CD4-positive, alpha-beta T cell treated with Interleukin-4 for 1 hour (primary cell): ENCODE data around the gene NR5A2.

ENCODE experiments used
- DNase-seq, 2 donors: peaks; one replicate each; pipeline ENCODE4 v3.0.0-alpha.2; 2020 to 2022

Gene NR5A2

DNA sequence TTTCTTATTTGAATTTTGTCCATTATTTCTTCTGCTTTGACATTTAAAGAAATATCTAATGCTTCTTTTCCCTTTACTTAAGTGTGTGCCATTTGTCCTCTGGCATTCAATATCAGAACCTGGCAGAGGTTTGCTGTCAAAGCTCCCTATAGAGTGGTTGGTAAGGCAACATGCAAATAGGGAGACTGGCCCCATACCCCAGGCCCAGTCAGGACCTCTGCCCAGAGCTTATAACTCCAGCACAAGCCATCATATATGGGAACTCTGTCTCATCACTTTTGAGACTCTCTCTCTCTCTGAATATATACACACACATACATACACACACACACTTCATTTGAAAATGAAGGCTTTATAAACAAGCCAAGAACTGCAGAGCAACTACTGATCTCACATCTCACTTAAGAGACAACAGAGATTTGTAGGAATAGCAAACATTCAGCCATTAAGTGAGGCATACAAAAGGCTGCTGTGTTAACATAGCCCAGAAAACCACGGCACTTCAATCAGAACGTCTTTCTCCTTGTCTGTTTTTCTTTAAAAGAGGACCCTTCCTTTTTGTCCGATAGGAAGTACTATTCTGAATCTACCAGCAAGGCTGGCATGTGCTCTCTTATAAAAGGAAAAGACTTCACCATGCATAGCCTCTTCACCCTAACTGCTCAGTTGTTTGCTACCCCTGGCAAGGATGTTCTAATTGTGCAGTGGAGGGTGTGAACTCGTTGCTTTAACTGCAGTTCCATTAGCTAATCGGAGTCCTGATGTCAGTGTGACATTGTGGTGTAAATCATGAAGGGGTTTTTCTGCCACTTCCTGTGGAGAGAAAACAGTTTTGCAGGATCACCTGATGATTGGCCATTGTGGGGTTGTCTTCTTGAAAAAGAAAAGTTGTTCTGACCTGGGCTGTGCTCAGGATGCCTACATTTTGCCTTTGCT lies 101.7 kb downstream of the NR5A2 start:
- peak; percentile 14 to 51 for DNase-seq

GRCh38 chr1:200130552-200130951 lies 103.0 kb downstream of the NR5A2 start:
- DNase-seq: no peak

DNA sequence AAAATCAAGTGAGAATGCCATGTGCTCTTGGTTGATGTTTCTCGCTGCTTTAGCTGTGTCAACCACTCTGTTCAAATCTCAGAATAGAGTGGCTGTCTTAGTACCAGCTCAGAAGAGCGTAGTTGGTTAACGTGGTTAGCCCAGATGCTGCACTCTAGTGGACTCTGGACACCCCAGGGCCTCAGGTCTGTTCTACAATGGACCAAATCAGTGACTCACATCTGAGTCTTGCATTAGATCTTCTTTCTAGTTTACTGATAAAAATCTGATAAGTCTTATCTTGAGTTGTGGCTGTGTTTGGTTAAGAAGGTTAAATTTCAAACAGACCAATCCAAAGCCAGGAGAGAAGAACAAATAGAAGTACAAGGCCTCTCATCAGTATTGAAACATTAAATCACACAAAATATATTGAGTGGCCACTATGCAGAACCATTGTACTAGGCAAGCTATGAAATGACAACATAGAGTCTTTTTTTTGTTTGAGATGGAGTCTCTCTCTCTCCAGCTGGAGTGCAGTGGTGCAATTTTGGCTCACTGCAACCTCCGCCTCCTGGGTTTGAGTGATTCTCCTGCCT lies 104.1 kb downstream of the NR5A2 start:
- no peak for DNase-seq

DNA sequence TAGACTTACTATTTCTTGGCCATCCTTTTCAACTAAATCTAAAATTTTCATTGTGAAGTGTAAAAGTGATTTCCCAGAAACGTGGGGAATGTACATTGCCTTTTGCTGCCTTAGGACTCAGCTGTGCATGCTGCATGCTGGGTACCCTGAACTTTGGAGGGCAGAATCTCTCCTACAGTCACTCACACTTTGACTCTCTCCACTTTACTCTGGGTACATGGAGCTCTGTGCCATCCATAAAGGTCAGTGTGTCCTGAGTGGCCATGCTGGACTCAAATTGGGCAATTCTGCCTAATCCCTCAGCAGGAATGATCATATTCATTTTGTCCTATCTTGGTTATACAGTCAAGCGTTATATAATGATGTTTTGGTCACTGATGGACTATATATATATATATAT lies 105.6 kb downstream of the NR5A2 start:
- no peak for DNase-seq

DNA sequence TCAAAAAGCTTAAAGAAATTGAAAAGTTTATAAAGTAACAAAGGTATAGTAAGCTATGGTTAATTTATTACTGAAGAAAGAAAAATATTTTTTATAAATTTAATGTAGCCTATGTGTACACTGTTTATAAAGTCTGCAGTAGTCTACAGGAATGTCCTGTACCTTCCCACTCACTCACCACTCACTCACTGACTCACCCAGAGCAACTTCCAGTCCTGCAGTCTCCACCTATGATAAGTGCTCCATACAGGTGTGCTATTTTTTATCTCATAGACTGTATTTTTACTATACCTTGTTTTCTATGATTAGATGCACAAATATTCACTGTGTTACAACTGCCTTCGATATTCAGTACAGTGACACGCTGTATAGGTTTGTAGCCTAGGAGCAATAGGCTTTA lies 106.6 kb downstream of the NR5A2 start:
- no peak for DNase-seq

DNA sequence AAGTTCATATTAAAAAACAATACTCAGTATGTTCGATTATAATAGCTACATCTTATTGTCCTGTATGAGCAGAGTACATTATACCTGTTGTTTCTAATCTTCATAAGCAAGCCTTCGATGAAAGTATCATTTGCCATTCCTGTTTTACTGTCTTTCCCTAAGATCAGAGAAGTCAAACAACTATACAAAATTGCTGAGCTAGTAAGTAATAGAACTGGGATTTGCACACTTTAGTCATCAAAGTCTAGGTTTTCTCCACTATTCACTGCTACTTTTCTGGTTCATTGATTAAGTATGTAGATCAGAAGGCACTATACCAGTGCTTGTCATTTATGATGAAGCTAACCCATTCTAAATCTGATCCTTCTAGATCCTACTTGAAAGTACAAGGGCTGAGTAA lies 108.9 kb downstream of the NR5A2 start:
- no peak for DNase-seq

DNA sequence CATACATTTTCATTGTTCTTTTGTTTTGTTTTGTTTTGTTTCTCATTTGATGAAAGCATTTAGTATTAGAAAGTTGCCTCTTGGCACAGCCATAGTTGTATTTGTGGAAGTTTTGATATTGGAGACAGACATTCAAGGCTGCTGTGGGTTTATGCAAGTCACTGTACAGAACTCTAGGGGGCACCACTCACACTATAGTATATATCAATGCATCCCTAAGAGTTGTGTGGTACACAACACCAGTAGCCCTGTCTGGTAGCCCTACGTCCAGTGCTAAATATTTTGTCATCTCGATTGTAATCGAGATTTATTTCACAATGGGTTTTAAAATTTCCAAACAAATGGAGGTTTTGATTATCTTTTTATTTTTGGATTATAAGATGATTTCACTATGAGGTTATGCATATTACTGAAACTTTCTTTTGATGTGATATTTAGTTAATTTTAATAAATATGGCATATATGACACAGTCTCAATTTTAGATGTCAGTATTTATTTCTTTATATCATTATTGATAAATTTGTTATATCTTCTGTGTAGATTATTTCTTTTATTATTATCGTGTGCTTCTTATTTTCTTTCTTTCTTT lies 112.2 kb downstream of the NR5A2 start:
- DNase-seq: peak; percentile 41 to 60

DNA sequence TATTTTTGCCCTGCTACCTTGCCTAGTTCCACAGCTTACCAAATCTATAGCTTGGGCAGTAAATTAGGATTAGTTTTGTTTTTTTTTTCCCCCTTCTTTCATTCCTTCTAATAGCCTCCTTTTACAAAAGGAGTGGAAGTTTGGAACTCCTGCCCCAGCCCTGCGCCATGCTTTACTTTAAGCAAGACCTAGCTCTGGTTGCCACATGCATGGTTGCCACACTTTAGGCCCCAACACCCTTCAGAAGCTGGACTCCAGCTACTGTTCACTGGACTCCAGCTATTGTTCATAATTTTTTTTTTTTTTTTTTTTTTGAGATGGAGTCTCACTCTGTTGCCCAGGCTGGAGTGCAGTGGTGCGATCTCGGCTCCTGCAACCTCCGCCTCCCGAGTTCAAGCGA lies 115.8 kb downstream of the NR5A2 start:
- no peak for DNase-seq

- peak in 1 of 2 donors; percentile 10 for DNase-seq
Measured at GRCh38 chr1:200146100-200146499, 118.6 kb downstream of the NR5A2 start.

DNA sequence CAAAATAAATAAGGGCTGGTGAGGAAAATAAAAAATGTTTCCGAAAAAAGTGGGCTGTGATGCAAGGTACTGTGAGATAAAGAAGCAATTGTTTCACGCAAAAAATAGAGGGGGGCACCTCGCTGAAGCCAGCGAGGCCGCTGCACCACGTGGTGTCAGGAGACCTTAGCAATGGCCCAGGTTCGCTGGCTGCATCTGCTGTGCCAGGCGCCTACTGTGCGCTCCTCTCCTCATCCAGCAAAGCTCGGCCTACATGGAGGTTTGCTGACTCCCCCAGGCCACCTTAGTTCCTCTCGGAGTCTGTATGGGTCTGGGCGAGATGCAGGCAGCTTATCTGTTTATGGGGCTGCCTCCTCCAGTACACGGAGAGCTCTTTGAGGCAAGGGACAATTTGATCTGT lies 119.6 kb downstream of the NR5A2 start:
- DNase-seq: no peak

GRCh38 chr1:200147742-200148141 lies 120.2 kb downstream of the NR5A2 start:
- DNase-seq: no peak

- no peak for DNase-seq
Measured at GRCh38 chr1:200150006-200150405, 122.5 kb downstream of the NR5A2 start.

DNA sequence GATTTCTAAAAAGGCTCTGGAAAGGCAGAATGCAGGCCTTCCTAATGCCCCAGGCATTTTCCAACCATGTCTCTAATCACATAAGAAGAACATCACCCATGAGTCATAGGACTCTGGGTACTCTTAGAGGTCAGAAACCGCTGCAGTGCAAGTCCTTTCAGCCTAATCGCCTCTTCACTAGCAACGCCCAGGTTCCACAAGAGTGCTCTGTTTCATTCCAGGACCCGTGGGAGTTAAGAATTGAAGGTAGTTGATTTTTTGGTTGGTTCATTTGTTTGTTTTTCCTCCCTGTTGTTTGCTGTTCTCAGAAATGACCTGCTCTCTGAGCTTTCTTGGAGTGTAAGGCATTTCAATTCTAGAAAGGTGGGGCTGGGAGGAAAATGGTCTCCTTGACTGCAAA lies 123.2 kb downstream of the NR5A2 start:
- DNase-seq: no peak

DNA sequence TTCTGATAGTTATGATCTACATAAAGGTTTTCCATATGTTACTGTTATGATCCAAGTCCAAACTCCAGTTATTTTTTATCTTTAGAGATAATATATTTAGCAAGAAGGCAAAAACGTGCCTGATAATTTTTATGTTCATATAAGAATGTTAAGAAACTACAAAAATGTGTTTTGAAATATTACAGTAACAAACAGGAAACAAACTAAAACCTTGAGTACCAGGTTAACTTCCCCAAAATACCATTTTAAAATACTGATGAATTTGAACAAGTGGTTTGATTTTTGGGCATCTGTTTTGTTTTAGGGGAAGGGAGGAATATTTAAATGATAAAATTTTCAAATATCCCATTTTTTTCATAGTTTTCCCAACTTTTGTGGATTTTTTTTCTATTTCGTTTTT lies 124.8 kb downstream of the NR5A2 start:
- no peak for DNase-seq

DNA sequence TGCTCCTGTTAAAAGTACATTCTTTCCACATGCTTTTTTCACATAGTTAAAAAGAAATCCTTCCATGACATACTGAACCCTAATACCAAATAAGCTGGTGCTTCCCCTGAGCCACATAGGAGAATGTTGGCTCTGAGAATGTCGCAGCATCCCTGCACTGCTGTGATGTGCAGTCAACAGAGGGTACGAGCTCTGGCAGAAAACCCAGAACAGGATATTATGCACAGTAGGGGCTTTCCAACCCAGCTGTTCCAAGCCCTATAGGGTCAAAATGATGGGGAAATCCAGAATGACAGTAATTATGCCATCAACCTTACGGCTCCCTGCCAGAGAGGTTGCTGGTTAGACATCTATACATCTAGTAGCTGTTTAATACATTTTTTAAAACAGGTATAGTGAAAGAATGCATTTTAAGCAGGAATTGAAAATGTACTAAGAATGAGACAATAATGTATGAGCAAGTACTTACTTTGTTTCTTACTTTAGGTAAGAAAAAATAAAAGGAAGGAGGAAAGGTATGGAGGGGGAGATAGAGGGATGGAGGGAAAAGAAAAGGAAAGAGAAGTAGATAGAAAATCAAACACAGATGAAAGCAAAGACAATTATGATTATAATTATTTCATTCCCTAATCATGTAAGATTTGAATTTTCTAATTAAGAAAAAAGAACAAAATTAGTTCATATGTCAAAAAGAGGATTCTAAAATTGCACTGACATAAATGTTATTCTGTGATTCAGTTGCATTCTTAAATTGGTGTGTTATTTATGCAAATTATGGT lies 126.0 kb downstream of the NR5A2 start:
- DNase-seq: peak; percentile 64 to 75

DNA sequence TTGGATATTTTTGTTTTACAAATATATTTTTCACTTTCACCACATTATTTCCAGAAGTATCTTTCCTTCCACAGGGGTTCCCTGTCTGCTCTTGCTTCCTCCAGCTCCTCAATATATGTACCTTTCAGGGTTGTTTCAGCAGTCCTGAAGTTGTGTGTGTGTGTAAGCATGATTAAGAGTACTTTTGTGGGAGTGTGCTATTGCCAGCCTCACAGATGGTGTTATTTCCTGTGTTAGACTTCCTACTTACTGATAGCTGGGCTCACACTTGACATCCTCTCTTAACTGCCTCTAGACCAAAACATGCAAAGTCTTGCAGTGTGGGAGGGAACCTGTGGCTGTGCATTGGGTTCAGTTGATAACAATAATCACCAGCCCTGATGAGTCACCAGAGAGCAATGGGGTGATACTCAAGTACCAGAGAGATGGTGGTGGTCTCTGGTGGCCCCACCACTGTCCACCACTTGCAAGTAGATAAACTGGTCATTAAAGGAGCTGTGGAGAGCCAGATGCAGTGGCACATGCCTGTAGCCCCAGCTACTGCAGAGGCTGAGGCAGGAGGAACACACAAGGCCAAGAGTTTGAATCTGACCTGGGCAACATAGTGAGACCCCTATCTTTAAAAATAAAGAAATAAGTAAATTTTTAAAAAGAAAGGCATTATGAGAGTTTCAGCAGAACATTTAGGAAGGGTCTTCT lies 126.7 kb downstream of the NR5A2 start:
- DNase-seq: peak; percentile 72 to 78

DNA sequence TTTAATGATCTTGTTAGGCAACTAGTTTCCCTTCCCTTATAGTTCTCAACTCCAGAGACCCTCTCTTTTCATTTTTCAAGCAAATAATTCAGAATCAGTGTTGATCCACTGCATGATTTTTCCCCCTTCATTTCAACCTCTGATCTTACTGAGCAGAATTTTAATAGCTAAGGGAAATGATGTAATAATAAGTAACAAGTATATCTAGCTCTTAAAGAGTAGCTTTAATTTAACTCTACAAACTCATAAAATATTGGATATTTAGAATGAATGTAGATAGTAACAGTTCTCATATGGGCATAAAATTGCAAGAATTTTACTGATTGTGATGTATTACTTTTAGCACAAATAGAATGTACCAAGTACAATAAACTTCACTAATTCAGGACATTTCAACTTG lies 130.2 kb downstream of the NR5A2 start:
- DNase-seq: no peak

DNA sequence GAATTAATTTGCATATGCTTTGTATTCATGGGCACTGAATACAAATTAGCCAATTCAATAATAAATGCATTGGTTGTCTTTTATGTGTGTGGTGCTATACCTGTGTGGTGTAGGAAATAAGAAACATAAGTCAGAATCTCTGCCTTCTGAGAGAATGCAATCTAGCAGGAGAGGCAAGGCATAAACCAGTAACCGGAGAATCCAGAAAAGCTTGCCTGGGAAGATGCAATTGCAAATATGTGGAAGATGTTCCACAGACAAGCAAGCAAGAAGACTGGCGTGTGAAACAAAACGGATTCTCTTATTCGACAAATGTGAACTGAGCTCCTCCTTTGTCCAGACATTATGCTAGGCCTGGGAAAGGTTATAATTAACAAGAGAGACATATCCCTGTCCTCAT lies 134.3 kb downstream of the NR5A2 start:
- no peak for DNase-seq

GRCh38 chr1:200162258-200162657 lies 134.7 kb downstream of the NR5A2 start:
- no peak for DNase-seq

DNA sequence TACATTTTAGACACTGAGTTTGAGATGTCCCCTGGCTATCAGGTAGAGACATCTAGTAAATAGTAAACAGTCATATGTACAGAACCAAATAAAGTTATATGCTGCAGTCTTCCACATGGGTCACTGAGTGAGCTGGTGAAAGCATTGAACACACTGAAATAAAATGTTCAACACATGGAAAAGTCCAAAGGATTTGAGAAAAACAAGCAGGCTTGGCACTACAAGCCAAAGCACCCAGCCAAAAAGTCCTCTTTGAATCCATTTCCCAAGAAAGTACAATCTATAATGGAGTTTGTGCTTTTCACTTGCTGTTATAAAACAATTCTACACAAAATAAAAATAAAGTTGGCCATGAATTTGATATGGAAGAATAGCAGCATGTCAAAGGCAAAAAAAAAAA lies 135.4 kb downstream of the NR5A2 start:
- DNase-seq: no peak

DNA sequence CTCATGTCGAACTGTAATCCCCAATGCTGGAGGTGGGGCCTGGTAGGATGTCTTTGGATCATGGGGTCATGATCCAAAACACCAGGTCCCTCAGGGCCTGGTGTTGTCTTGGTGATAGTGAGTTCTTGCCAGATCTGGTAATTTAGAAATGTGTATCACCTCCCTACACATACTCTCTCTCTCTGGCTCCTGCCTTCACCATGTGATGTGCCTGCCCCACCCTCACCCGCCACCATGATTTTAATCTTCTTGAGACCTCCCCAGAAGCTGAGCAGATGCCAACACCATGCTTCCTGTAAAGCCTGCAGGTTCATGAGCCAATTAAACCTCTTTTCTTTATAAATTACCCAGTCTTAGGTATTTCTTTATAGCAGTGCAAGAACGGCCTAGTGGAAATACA lies 136.4 kb downstream of the NR5A2 start:
- DNase-seq: no peak

- DNase-seq: no peak
Measured at GRCh38 chr1:200165493-200166220, 138.1 kb downstream of the NR5A2 start.
